ENCODE results near the gene ACP7.
A peak's percentile ranks its signal among the peaks of the same experiment; 100 is the strongest.

The ACP7 gene

GRCh38 chr19:39083983-39084731 is at the start of gene ACP7:
ACP7 (plus strand) TSS chr19:39084368; CDS start chr19:39085270, 902 bp downstream.
- TF ChIP-seq CTCF (IDR thresholded peaks at IDR 0.05; ENCODE audit: control extremely low read depth, extremely low read depth, low read depth, missing control alignments), result no peak
- DNase-seq (ENCODE audit: extremely low spot score), result no peak
- CTCF ChIA-PET, result no interaction called here
- POLR2A ChIA-PET, result no interaction called here

GRCh38 chr19:39036581-39036980 is 47.6 kb upstream of the ACP7 start:
- POLR2A ChIA-PET, result no interaction called here
- CTCF ChIA-PET, result interaction anchor here (0.9 to 2.6 kb wide), 3 partner anchors 15 to 77 kb away, joined by 3 to 11 read pairs (median 6); no protein-coding TSS in a partner anchor
- no peak for DNase-seq (ENCODE audit: extremely low spot score)
- no peak for TF ChIP-seq CTCF (IDR thresholded peaks at IDR 0.05; ENCODE audit: control extremely low read depth, extremely low read depth, low read depth, missing control alignments)

- CTCF ChIA-PET, result interaction anchor here (0.7 to 2.6 kb wide), 9 partner anchors 10 to 361 kb away, joined by 3 to 11 read pairs (median 4); no protein-coding TSS in a partner anchor
- no peak for TF ChIP-seq CTCF (IDR thresholded peaks at IDR 0.05; ENCODE audit: control extremely low read depth, extremely low read depth, low read depth, missing control alignments)
- POLR2A ChIA-PET, result no interaction called here
- no peak for DNase-seq (ENCODE audit: extremely low spot score)
These were observed 47.0 kb upstream of the ACP7 start for GRCh38 chr19:39037194-39037593.

- DNase-seq (ENCODE audit: extremely low spot score), result no peak
- POLR2A ChIA-PET, result no interaction called here
These were observed 46.1 kb upstream of the ACP7 start for GRCh38 chr19:39038098-39038497.

GRCh38 chr19:39045506-39045905 is 38.7 kb upstream of the ACP7 start:
- ChIA-PET POLR2A (no interaction called here), CTCF (interaction anchor here (1.0 to 1.8 kb wide), 2 partner anchors 65 to 84 kb away, joined by 3 to 4 read pairs; no protein-coding TSS in a partner anchor)
- TF ChIP-seq CTCF (IDR thresholded peaks at IDR 0.05; ENCODE audit: control extremely low read depth, extremely low read depth, low read depth, missing control alignments), result no peak
- no peak for DNase-seq (ENCODE audit: extremely low spot score)

More at GRCh38 chr19:39038098-39038497, 46.1 kb upstream of the ACP7 start:
- TF ChIP-seq CTCF (IDR thresholded peaks at IDR 0.05; ENCODE audit: control extremely low read depth, extremely low read depth, low read depth, missing control alignments), result peak; percentile 13
- CTCF ChIA-PET, result interaction anchor here (0.7 to 2.6 kb wide), 7 partner anchors 10 to 360 kb away, joined by 3 to 11 read pairs (median 4); no protein-coding TSS in a partner anchor

- no peak for DNase-seq (ENCODE audit: extremely low spot score)
- POLR2A ChIA-PET, result no interaction called here
- CTCF ChIA-PET, result interaction anchor here (1.0 to 1.8 kb wide), 2 partner anchors 64 to 84 kb away, joined by 3 to 4 read pairs; no protein-coding TSS in a partner anchor
- TF ChIP-seq CTCF (IDR thresholded peaks at IDR 0.05; ENCODE audit: control extremely low read depth, extremely low read depth, low read depth, missing control alignments), result no peak
These were observed 37.9 kb upstream of the ACP7 start for GRCh38 chr19:39046037-39046821.
